ENCODE results near the gene SMC6. TPM values are rescaled to one million over a fixed set of nuclear protein-coding genes. Genes with fewer than 3 reads are reported as not detected.

Gene SMC6
- total and polyA plus RNA-seq, 2 experiments from 2014 or later, result 53.4 to 59.8 TPM

- no peak for TF ChIP-seq CTCF (conservative IDR thresholded peaks at IDR 0.05; ENCODE audit: low read depth in 2 of 2)
- no peak for TF ChIP-seq ETS1 (IDR thresholded peaks at IDR 0.05)
- TF ChIP-seq JUNB (IDR thresholded peaks at IDR 0.05; ENCODE audit: unreplicated experiment), result no peak
- no peak for TF ChIP-seq REST (IDR thresholded peaks at IDR 0.05; ENCODE audit: unreplicated experiment)
Measured at GRCh38 chr2:17758118-17758517, 4.5 kb upstream of the SMC6 start (continued).

- Mint-ChIP-seq H3K4me1 (peaks cover 11% of the 10 kb centered on the region), H3K27me3 (ENCODE audit: insufficient read depth, low read depth, poor library complexity) (peaks cover 3% of the 10 kb centered on the region), H3K9me3 (no peaks in the 10 kb centered on the region), H3K27ac (no peak overlapping the region), H3K36me3 (ENCODE audit: low read depth) (peaks cover 16% of the 10 kb centered on the region), H3K4me3 (no peak overlapping the region)
- no peak for DNase-seq (ENCODE audit: low spot score)
- Histone ChIP-seq H2AFZ (no peak overlapping the region), H3K79me2 (replicated peaks; ENCODE audit: insufficient read depth) (peaks cover 75% of the 10 kb centered on the region), H3K36me3 (ENCODE audit: insufficient read depth) (peaks cover 6% of the 10 kb centered on the region; the same call in 1 of the 2 replicates), H3K4me3 (no peak overlapping the region), H3K4me2 (no peak overlapping the region), H3K4me1 (ENCODE audit: insufficient read depth) (peaks cover 24% of the 10 kb centered on the region), H3K27ac (ENCODE audit: low read depth) (no peak overlapping the region), H3K27me3 (ENCODE audit: insufficient read depth) (no peaks in the 10 kb centered on the region), H4K20me1 (replicated peaks; ENCODE audit: insufficient read depth) (peaks cover 3% of the 10 kb centered on the region; the same call in 1 of the 2 replicates), H3K9me2 (ENCODE audit: insufficient read depth) (no peaks in the 10 kb centered on the region), H3F3A (replicated peaks; ENCODE audit: low read depth) (no peaks in the 10 kb centered on the region)
- TF ChIP-seq CTCF (conservative IDR thresholded peaks at IDR 0.05; ENCODE audit: low read depth in 2 of 2) (no peak), ZNF331 (CRISPR knock-in tag; IDR thresholded peaks at IDR 0.05; ENCODE audit: low read depth) (no peak), ETS1 (IDR thresholded peaks at IDR 0.05) (no peak), ZNF114 (CRISPR knock-in tag; IDR thresholded peaks at IDR 0.05) (no peak), EZH2phosphoT487 (IDR thresholded peaks at IDR 0.05; ENCODE audit: unreplicated experiment) (no peak), CREB1 (CRISPR knock-in tag; IDR thresholded peaks at IDR 0.05; ENCODE audit: low read depth) (no peak), EZH2 (IDR thresholded peaks at IDR 0.05; ENCODE audit: low read depth, unreplicated experiment) (no peak), STAT1 (IDR thresholded peaks at IDR 0.05; ENCODE audit: unreplicated experiment) (no peak)
- no peak for ATAC-seq
Measured at GRCh38 chr2:17757321-17757720, 3.7 kb upstream of the SMC6 start.
